ENCODE results near the gene HOXB9.

HOXB9 gene

DNA sequence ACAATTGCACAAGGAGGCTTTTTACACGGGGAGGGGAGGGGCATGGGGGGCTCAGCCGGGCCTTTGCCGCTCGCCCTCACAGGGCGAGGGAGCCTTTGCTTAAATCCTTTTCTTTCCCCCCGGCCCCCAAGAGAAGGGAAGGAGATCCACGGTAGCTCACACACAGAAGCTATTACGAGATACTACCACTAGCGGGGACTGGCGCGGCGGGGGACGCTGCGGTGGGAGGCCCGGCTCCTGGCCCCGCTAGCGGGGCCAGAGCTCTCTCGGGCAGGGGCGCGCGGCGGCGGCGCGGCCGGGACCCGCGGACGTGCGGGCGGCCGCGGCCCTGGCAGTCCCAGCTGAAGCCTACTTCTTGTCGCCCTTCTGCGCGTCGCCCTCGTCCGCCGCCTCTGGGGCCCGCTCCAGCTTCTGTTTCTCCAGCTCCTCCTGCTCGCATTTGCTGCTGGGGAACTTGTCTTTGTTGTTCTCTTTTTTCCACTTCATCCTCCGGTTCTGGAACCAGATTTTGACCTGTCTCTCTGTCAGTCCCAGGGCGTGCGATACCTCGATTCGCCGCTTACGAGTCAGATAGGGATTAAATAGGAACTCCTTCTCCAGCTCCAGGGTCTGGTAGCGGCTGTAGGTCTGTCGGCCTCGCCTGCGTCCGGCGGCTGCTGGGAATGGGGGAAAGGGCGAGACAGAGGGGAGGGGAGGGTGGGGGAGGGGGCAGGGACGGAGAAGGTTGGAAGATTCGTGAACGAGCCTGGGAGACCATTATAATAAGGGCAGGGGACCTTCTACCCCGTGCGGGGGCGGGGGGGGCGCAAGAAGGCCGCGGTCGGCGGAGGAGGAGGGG, 13.1 kb downstream of the HOXB9 start:
- DNase-seq, result no peak

DNA sequence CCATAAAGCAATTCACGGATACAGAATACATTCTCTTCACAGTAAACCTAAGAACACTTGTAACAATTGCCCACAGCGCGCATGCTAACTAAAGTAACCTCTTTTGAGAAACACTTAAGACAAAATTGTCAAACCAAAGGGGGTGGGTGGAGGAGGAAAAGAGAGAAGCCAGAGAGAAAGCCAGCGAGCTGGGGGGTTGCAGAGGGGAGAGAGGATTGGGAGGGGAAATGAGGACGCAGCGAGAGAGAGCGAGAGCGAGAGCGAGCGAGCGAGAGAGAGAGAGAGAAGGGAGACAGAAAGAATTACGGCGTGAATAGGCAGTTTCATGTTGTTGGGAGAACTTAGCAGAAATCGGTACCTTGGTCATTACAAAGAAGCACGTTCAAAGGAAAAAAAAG, 13.7 kb downstream of the HOXB9 start:
- DNase-seq, result no peak

DNA sequence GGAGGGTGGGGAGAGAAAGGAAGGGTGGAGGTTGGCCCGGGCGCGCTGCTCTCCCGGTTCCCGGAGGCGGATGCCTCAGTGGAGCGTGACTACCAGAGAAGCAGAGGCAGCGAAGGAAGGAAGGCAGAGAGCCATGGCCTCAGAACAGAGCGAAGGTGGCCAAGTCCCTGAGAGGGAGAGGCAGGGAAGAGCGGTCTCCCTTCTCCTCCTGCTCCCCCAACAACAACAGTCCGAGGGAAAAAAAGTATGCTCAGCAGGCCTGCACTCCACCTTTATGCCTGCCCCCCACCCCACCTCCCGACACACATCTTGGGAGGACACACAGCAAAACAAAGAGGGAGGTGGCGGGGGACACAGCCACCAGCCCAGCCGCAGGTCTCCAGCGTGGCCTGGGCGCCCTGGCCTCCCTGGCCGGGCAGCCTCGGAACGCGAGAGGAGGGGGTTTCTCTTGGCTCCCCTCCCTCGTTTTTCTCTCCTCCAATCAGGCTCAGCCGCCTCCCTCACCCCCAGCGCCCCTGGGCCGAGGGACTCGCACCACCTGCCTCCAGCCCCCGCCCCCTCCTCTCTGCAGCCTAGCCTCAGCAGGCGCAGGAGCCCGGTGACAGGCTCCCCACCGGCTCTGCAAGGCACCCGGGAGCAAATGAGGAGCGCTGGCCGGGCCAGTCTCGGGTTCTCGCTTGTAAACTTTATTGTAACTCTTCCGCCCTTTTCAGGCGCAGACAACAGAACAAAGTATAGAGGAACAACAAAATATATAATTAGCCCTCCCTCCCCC, 14.3 kb downstream of the HOXB9 start:
- no peak for DNase-seq

DNA sequence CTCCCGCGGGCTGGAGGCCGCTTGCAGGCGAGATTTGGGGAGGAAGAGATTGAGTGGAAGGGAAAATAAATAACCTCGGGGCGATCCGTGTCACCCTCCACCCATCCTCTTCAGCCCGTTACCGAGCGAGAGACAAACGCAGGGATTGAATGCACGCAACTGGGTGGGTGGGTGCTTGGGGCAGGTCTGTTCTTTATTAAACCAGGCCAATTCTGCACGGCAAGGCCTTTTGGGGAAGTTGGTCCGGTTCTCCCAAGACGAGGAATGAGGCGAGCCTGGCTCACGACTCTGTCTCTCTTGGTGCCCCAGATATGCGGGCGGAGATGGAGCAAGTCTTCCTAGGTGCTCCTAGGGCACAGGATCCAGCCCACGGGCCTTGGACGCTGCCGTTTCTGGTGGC, 14.9 kb downstream of the HOXB9 start:
- no peak for DNase-seq

DNA sequence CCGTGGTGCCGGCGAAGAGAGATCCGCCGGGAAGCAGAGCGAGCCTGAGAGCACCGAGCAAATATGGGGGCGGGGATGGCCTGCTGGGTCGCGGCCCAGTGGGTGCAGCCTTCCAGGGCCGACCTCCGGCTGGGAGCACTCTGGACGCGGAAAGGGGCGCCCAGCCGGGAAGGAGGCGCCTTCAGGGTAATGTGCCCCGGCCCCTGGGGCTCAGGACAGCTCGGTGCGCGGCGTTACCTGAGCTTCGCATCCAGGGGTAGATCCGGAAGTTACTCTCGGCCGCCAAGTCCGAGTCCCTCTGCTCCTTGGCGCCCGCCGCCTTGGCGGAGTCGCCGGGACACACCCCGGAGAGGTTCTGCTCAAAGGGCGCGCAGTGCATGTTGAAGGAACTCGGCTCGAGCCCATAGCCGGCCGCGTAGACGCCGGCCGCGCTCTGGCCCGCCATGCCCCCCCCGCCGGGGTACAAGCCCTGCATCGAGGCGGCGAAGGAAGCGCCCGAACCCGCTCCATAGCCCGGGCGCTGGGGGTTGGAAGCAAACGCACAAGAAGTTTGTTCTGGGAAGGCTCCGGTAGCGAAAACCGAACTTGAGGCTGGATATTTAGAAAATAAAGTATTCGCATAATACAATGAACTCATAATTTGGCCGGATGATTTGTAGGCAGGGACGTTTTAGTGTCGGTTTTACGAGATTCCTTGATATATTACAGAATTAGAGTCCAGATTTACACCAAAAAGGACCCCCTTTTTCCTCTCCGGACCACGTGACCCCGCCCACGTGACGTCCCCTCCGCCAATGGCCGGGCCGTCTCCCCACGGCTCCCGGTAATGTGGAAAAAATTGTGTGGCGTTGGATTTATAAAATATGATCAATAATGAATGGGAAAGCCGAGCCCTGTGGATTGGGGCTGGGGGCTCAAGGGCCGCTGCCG, 15.6 kb downstream of the HOXB9 start, which contains the start of gene HOXB7:
TSS of gene HOXB7 (minus strand) at position 736 of the 930 bp plus-strand sequence. CDS start at position 637, 99 bp downstream.
- DNase-seq, result peak in 4 of 58 donors; percentile 1 to 10 (median 6)

DNA sequence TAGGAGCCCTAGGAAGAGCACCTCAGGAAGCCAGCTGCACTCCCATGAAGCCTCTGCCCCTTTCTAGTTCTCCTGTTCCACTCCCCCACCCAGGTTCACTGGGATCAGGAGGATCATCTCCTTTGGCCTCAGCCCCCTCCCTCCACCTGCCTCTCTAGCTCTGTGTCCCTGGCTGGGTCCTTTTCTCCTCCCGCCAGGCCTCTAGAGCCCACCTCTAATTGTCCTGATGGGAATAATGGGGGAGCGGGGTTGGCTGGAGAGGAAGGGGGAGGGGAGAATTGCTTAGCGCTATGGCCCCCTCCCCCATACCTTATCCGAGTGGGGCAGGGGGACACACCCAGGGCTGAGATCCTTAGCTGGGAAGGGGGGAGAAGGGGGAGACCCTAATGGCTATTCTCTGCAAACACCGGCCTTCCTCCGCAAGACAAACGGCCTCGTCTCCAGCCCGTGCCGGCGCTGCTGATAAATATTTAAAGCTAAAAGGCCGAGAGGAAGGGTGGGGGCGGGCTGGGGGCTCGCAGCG, 16.3 kb downstream of the HOXB9 start:
- DNase-seq, result no peak

DNA sequence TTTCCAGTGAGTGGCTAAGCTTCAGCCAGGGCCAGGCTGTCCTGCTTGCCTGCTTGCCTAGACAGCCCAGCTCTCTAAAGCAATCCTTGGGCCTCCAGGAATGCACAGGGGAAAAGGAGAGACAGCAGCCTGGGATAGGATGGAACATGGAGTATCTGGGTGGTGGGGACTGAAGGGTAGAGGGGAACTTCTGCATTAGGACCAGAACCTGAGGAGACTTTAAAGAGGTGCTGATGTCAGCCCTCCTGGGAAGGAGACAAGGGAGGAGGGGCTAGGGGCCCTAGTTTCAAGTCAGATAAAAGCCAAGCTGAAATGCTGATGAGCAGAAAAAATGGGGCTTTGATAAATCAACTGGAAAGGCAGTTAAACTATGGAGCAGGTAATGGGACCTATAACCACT, 17.1 kb downstream of the HOXB9 start:
- DNase-seq, result no peak

DNA sequence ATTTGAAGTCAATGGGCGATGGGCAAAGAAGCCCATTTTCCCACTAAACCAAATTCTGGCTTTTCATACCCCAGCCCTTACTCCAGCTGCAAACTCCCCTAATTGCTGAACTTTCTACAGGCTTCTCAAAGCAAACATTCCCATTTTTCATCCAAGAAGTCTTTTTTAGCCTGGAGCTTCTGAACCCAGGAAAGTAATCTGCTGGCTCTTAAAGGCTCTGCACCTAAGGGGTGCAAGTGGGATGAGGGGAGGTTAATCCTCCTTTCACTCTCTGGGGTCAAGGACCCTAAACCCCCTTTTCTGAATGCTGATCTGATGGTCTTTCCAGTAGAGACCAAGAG, 17.7 kb downstream of the HOXB9 start:
- DNase-seq, result no peak

DNA sequence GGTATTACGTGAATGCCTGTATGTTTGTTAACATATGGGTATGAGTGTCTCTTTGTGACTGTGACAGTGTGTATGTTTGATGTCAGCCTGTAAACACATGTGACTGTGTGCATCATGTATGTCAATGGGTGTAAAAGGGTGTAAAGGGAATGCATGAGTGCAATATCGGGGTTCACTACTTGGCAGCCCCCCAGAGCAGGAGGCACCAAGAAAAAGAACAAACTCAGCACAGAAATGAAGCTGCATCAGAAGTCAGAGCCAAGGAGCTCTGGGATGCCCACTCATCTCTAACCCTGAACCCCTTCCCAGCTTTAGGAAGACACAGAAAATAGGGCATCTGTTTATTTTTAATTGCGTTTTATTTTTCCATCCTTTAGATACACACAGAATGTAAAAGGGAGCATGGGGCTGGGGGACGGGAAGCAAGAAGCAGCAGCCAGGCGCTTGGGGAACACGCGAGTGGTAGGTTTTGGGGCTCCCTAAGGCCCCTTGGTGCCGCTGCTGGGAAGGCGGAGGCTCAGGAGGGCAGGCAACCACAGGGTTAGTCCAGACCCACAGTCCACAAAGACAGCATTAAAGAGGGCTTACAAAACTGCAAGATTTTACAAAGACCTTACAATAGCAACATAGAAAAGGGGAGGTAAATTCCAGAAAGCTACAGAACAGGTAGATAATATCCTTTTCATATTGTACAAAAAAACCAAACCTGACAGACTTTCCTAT, 19.1 kb downstream of the HOXB9 start:
- no peak for DNase-seq

DNA sequence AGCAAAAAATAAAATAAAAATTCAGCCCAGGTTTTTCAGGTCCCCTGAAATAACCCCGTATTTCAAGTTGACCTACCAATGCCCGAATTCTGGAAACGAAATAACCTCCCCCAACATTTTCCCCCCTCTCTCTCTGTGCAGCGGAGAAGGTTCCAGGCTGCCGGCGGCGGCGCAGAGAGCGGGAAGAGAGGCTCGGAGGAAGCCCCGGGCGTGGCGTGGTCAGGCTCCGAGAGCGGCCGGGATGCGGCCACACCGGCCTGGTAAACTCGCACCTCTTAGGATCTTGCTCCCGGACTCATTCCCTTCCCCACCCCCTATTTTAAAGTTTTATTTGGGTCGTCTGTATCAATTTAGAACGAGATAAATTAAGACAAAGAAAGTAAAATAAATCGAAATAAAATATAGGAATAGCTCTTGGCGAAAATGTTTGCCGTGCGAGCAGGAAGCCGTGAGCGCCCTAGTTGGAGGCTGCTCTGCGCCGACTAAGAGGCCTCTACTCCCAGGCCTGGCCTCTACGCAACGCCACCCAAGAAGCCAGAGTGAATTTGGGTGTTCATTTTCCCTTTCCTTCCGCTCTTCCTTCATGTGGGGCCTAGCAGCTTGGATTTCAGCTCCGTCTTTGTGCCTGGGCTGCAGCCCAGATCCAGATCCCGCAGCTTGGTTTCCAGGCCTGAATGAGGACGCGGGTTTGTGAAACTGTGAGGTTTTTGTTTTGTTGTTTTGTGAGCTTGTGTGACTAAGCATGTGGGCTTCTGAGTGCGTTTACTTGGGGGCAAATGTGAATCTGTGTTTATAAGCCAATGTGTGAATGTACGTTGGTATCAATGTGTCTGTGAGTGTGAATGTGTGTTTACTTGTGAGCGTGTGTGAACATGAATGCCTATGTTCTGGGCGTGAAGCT, 19.9 kb downstream of the HOXB9 start:
- DNase-seq, result no peak

DNA sequence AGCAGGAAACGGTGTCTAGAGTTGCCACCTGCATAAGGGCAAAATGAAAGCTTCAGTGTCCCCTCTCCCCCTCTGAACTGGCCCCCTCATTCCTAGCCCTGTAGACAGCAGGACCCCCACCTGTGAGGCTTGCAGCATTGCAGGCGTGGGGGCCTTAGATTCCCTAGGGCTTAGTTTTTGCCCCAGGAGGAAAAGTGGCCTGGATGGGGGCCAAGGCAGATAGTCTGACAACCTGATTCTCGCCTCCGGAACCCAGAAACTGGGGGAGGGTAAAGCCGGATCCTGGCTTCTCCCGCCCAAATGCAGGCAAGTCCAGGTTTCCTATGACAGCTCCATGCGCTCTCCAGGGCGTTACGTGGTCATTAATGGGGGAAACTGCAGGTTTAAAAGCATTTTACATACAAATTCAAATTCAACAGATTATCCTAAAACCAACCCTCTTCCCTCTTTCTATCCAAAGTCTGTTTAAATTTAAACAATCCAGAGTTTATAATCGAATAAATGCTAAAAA, 20.7 kb downstream of the HOXB9 start:
- no peak for DNase-seq

DNA sequence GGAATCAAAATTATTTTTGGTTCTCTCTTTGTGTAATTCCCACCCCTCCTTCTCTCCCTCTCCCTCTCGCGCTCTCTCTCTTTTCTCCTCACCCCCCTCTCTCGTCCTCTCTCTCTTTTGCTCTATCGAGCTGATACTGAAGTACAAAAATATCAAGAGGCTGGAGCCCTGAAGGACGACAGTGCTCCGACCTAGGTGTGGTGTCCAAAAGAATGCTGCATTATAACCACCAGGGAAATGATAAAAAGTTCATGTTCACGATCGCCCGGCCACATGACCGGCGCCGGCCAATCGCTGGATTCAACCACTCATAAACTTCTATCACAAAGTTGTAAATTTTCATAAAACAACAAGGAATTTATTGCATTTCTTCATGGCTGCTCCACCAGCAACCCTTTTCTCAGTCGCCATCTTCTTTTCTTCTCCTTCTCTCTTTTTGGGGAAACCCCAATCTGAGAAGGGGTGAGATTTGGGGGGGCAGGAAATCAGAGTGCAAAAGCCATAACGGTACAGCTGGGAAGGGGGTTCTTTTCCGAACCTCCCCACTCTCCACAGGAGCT, 21.3 kb downstream of the HOXB9 start, which contains the start of gene HOXB6:
TSS of gene HOXB6 (minus strand) at position 217 of the 560 bp plus-strand sequence. CDS start 6,836 bp downstream, outside the sequence.
- DNase-seq, result no peak

DNA sequence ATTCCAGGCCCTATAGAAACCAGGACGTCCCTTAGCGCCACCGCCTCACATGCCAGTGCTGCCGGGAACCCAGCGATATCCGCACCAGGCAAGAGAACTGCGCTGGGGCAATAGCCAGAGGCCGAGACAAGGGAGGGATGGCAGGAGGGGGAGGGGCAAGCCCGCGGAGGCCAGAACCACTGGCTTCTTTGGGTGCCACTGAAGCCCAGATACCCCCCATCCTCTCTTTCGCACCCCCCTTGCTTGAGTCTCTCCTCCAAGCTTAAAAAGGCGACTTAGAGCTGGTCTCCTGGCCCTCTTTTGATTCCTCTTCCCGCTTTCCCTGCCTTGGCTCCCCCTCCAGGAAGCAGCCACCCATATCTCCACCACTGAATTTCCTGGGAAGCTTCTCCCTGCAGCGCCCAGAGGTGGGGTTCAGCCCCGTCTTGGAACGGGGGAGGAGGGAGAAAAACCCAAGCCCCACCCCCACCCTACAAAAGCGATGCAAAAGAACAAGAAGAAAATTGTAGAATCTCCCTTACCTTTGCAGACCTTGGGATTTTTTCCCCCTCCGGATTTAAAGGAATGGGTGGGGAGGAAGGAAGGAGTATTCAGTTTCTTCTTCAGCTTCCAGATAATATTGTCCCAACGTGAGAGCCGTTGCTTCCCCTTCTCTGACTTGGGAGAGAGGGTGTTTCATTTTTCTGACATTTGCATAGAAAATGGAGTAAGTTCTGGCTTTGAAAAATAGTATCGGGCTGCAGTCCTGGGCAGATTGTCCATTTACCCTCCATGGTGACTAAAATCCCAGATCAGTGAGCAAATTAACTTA, 22.0 kb downstream of the HOXB9 start:
- no peak for DNase-seq

DNA sequence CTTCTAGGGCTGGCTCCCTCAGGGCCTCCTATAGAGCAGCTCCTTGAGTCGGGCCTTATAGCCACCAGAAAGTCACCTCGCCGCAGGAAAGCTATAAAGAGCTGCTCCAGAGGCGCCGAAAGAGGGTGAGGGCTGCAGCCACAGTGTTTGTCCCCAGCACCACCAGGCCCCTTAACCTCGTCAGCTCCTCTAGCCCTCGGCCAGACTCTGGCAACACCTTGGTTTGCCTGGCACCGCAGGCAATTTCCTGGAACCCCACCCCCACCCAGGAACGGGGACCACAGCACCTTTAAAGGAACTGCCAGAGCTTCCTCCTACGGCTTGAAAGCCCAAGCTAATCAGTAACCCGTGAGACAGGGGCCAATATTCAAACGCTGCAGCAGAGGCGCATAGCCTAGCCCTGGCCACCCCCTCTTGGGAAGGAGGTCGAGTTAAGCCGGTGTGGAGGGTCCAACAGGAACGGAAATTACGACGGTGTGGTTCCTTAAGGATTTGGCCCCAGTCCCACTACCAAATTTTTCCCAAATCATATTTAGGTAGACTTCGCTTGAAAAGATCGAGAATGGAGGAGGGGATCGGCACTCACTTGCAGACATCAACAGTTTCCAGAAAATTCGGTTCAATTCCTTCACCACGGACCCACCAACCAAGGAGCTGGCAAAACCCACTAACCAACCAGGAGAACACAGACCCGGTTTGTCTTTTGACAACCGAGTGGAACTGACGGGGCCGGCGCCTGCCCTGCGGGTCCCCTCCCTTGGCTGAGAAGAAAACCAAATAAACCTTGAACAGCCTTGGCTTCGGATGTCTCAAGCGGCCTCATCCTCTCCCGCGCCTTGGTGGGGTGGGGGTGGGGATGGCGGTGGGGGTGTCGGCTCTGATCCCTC, 24.4 kb downstream of the HOXB9 start:
- DNase-seq, result no peak

DNA sequence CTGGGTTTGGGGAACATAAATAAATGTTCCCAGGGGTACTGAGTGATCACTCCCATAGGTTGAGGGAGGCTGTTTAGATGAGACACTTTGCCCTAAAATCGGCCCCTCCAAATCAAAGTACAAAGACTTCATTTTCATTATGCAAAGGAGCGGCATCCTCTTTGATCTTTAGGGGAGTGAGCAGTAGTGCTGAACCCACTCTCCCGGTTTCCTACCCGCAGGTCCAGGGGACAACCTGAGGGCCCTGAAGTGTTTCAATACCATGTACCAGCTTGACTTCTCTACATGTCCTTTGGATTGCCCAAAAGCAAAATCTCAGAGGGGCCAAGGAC, 25.0 kb downstream of the HOXB9 start:
- DNase-seq, result no peak

DNA sequence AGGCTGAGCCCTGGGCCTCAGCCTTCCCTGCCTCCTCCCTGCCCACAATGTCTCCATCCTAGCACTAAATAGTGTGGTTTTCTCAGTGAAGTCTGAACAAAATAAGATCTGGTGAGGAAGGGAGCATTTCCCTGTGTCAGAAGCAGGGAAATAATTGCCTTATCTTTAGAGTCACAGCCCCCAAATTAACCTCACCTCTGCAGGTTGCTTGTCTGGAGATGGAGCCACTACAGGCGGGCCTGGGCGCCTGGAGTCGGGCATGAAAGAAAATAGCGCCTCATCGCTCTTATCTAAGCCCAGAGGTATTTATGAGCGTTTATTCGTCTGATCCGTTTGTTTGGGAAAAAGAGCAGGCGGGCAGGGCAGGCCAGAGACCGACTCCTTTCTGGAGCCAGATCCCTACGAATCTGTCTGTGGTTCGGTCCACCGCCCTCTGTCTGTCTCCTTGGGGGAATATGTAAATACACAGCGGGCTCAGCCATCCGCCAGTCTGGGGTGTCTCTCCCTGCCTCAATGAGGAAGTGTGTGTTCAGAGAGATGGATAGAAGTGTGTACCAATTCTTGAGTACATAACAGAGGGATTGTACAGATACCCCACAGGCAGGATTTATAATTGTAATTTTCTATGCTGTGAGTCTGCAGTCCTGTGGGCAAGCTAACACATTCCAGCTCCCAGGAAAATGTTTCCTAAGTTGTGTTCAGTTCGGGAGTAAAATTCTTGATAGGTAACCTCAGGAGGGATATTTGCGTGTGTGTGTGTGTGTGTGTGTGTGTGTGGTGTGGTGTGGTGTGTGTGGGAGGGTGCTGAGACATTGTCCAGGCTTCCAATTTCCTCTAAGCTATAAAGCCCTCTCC, 25.7 kb downstream of the HOXB9 start:
- no peak for DNase-seq

Data from anterior cingulate cortex (tissue), 58 donors.